H1 (cell line): ENCODE measurements around the gene CHST12. TPM values are rescaled to one million over a fixed set of nuclear protein-coding genes. Genes with fewer than 3 reads are reported as not detected.

Experiments
- POU5F1 ChIP-seq: IDR thresholded peaks from 2 replicates; pipeline ENCODE4 v1.6.1; 2011; ENCODE audit warnings: low read depth, mild to moderate bottlenecking, low read length, moderate library complexity
- RAD21 ChIP-seq, 2 experiments: IDR thresholded peaks in 1 of 2; conservative IDR thresholded peaks in 1 of 2; 2 replicates each; pipeline ENCODE4 v1.6.1; 2011; ENCODE audit warnings: low read depth in 2 of 2, low read length in 2 of 2, improper control_type of control experiment in 1 of 2, inconsistent platforms in 1 of 2, mild to moderate bottlenecking in 1 of 2, moderate library complexity in 1 of 2
- RFX5 ChIP-seq: IDR thresholded peaks from 2 replicates; pipeline ENCODE4 v1.6.1; 2011; ENCODE audit warnings: low read depth, low read length, improper control_type of control experiment, borderline replicate concordance
- SRF ChIP-seq: IDR thresholded peaks from 2 replicates; pipeline ENCODE4 v1.6.1; 2011; ENCODE audit warnings: mild to moderate bottlenecking, low read depth, low read length, moderate library complexity
- polyA plus RNA-seq, 7 experiments: library from polyadenylated mRNA; depleted of rRNA in 3 of 7; stranded (reverse) in 5 of 7; unstranded in 2 of 7; fragments of >200 nt in 5 of 7; fragments of 200-250 nt in 2 of 7; gene quantifications; 1 replicate in 5 of 7; 2 replicates in 1 of 7; 4 replicates in 1 of 7; pipeline versions ENCODE4 v1.2.1 to v1.2.3, GENCODE V29; 2011 to 2013; ENCODE audit warnings: missing spikeins in 2 of 7, mixed read lengths in 2 of 7
- total RNA-seq: library from RNA; stranded (reverse); fragmentation: NEBNext Ultra II Directional; extraction: Animal tissue kit (Norgen Biotek cat#: 25700); gene quantifications from 2 replicates; pipeline ENCODE4 v1.2.1, GENCODE V29; 2021
- TF ChIP-seq, protein P1 (sequence below): fragments of 300-600 bp; sonication (generic); IDR thresholded peaks from 2 replicates; pipeline ENCODE4 v1.7.1; 2012; ENCODE audit warnings: low read length, moderate library complexity, mild to moderate bottlenecking, inconsistent platforms; ENCODE audit not compliant: insufficient replicate concordance

CHST12 gene
- total and polyA plus RNA-seq, 2 of the 8 experiments (the other 6 are each of a cell fraction or from before 2014, with no cell fraction given) = 13.4 to 24.1 TPM

- TF ChIP-seq, protein P1, sequence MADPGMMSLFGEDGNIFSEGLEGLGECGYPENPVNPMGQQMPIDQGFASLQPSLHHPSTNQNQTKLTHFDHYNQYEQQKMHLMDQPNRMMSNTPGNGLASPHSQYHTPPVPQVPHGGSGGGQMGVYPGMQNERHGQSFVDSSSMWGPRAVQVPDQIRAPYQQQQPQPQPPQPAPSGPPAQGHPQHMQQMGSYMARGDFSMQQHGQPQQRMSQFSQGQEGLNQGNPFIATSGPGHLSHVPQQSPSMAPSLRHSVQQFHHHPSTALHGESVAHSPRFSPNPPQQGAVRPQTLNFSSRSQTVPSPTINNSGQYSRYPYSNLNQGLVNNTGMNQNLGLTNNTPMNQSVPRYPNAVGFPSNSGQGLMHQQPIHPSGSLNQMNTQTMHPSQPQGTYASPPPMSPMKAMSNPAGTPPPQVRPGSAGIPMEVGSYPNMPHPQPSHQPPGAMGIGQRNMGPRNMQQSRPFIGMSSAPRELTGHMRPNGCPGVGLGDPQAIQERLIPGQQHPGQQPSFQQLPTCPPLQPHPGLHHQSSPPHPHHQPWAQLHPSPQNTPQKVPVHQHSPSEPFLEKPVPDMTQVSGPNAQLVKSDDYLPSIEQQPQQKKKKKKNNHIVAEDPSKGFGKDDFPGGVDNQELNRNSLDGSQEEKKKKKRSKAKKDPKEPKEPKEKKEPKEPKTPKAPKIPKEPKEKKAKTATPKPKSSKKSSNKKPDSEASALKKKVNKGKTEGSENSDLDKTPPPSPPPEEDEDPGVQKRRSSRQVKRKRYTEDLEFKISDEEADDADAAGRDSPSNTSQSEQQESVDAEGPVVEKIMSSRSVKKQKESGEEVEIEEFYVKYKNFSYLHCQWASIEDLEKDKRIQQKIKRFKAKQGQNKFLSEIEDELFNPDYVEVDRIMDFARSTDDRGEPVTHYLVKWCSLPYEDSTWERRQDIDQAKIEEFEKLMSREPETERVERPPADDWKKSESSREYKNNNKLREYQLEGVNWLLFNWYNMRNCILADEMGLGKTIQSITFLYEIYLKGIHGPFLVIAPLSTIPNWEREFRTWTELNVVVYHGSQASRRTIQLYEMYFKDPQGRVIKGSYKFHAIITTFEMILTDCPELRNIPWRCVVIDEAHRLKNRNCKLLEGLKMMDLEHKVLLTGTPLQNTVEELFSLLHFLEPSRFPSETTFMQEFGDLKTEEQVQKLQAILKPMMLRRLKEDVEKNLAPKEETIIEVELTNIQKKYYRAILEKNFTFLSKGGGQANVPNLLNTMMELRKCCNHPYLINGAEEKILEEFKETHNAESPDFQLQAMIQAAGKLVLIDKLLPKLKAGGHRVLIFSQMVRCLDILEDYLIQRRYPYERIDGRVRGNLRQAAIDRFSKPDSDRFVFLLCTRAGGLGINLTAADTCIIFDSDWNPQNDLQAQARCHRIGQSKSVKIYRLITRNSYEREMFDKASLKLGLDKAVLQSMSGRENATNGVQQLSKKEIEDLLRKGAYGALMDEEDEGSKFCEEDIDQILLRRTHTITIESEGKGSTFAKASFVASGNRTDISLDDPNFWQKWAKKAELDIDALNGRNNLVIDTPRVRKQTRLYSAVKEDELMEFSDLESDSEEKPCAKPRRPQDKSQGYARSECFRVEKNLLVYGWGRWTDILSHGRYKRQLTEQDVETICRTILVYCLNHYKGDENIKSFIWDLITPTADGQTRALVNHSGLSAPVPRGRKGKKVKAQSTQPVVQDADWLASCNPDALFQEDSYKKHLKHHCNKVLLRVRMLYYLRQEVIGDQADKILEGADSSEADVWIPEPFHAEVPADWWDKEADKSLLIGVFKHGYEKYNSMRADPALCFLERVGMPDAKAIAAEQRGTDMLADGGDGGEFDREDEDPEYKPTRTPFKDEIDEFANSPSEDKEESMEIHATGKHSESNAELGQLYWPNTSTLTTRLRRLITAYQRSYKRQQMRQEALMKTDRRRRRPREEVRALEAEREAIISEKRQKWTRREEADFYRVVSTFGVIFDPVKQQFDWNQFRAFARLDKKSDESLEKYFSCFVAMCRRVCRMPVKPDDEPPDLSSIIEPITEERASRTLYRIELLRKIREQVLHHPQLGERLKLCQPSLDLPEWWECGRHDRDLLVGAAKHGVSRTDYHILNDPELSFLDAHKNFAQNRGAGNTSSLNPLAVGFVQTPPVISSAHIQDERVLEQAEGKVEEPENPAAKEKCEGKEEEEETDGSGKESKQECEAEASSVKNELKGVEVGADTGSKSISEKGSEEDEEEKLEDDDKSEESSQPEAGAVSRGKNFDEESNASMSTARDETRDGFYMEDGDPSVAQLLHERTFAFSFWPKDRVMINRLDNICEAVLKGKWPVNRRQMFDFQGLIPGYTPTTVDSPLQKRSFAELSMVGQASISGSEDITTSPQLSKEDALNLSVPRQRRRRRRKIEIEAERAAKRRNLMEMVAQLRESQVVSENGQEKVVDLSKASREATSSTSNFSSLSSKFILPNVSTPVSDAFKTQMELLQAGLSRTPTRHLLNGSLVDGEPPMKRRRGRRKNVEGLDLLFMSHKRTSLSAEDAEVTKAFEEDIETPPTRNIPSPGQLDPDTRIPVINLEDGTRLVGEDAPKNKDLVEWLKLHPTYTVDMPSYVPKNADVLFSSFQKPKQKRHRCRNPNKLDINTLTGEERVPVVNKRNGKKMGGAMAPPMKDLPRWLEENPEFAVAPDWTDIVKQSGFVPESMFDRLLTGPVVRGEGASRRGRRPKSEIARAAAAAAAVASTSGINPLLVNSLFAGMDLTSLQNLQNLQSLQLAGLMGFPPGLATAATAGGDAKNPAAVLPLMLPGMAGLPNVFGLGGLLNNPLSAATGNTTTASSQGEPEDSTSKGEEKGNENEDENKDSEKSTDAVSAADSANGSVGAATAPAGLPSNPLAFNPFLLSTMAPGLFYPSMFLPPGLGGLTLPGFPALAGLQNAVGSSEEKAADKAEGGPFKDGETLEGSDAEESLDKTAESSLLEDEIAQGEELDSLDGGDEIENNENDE = no peak
- no peak for TF ChIP-seq SRF
- TF ChIP-seq RAD21 (IDR thresholded peaks at IDR 0.05 in 1 of 2, conservative IDR thresholded peaks at IDR 0.05 in 1 of 2; ENCODE audit: low read depth in 2 of 2, low read length in 2 of 2) = no peak
- no peak for TF ChIP-seq RFX5
- TF ChIP-seq POU5F1 = no peak
Observed at GRCh38 chr7:2405601-2406345, 2.4 kb downstream of the CHST12 start (continued).
